HEK293T (cell line): ENCODE results near the gene TFDP1.

Experiments
- BHLHE40 ChIP-seq: fragments of 450-650 bp; IDR thresholded peaks from 2 replicates; pipeline ENCODE4 v1.6.1; 2016; ENCODE audit warnings: mild to moderate bottlenecking, moderate library complexity, borderline replicate concordance
- CTBP1 ChIP-seq: fragments of 450-650 bp; IDR thresholded peaks from 2 replicates; pipeline ENCODE4 v1.6.1; 2016; ENCODE audit warnings: borderline replicate concordance
- ELF4 ChIP-seq: fragments of 450-650 bp; IDR thresholded peaks from 2 replicates; pipeline ENCODE4 v1.6.1; 2017; ENCODE audit warnings: antibody characterized with exemption
- FOXA1 ChIP-seq: fragments of 450-650 bp; IDR thresholded peaks from 2 replicates; pipeline ENCODE4 v1.6.1; 2016; ENCODE audit warnings: mild to moderate bottlenecking
- FOXK2 ChIP-seq: fragments of 450-650 bp; IDR thresholded peaks from 2 replicates; pipeline ENCODE4 v1.6.1; 2016; ENCODE audit warnings: mild to moderate bottlenecking
- FOXM1 ChIP-seq: fragments of 450-650 bp; IDR thresholded peaks from 2 replicates; pipeline ENCODE4 v1.6.1; 2017; ENCODE audit warnings: mild to moderate bottlenecking, borderline replicate concordance
- L3MBTL2 ChIP-seq: fragments of 450-650 bp; conservative IDR thresholded peaks from 2 replicates; pipeline ENCODE4 v1.6.1; 2016; ENCODE audit warnings: mild to moderate bottlenecking
- NFRKB ChIP-seq: fragments of 450-650 bp; IDR thresholded peaks from 2 replicates; pipeline ENCODE4 v1.6.1; 2016; ENCODE audit warnings: mild to moderate bottlenecking, moderate library complexity
- SUZ12 ChIP-seq: fragments of 450-650 bp; IDR thresholded peaks from 2 replicates; pipeline ENCODE4 v1.6.1; 2016; ENCODE audit warnings: mild to moderate bottlenecking
- TF ChIP-seq, protein P1 (sequence below): fragments of 450-650 bp; IDR thresholded peaks from 2 replicates; pipeline ENCODE4 v1.6.1; 2016

- TF ChIP-seq, protein P1, sequence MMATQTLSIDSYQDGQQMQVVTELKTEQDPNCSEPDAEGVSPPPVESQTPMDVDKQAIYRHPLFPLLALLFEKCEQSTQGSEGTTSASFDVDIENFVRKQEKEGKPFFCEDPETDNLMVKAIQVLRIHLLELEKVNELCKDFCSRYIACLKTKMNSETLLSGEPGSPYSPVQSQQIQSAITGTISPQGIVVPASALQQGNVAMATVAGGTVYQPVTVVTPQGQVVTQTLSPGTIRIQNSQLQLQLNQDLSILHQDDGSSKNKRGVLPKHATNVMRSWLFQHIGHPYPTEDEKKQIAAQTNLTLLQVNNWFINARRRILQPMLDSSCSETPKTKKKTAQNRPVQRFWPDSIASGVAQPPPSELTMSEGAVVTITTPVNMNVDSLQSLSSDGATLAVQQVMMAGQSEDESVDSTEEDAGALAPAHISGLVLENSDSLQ: no peak
- TF ChIP-seq ELF4 (no peak), FOXA1 (no peak), CTBP1 (no peak), FOXK2 (no peak), NFRKB (no peak), BHLHE40 (no peak), SUZ12 (no peak), FOXM1 (no peak), L3MBTL2 (no peak)
Observed at GRCh38 chr13:113660066-113660465, 75.5 kb downstream of the TFDP1 start.
